Tibial nerve (tissue), 3 donors: ENCODE measurements around the gene FAM162A.
A peak's percentile ranks its signal among the peaks of the same experiment; 100 is the strongest.

Experiments
- POLR2A ChIP-seq, 2 donors: fragments of 450-650 bp; IDR thresholded peaks; one replicate each; pipeline ENCODE4 v1.6.1; 2017; ENCODE audit warnings: antibody characterized with exemption in 2 of 2, mild to moderate bottlenecking in 2 of 2, moderate library complexity in 2 of 2
- TF ChIP-seq, protein P1 (sequence below), 5 experiments: fragments of 200-600 bp in 3 of 5; fragments of 450-650 bp in 2 of 5; sonication (generic) in 3 of 5; IDR thresholded peaks; one replicate each; pipeline ENCODE4 v1.5.1; 2016 to 2019; ENCODE audit warnings: antibody characterized with exemption in 5 of 5, mild to moderate bottlenecking in 3 of 5, moderate library complexity in 2 of 5

GRCh38 chr3:122382888-122383666, 905 bp upstream of the FAM162A start, which contains the start of gene MIX23:
- TF ChIP-seq, protein P1, sequence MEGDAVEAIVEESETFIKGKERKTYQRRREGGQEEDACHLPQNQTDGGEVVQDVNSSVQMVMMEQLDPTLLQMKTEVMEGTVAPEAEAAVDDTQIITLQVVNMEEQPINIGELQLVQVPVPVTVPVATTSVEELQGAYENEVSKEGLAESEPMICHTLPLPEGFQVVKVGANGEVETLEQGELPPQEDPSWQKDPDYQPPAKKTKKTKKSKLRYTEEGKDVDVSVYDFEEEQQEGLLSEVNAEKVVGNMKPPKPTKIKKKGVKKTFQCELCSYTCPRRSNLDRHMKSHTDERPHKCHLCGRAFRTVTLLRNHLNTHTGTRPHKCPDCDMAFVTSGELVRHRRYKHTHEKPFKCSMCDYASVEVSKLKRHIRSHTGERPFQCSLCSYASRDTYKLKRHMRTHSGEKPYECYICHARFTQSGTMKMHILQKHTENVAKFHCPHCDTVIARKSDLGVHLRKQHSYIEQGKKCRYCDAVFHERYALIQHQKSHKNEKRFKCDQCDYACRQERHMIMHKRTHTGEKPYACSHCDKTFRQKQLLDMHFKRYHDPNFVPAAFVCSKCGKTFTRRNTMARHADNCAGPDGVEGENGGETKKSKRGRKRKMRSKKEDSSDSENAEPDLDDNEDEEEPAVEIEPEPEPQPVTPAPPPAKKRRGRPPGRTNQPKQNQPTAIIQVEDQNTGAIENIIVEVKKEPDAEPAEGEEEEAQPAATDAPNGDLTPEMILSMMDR (IDR thresholded peaks at IDR 0.05), result peak in 2 of 5 experiments; percentile 6 to 23
- TF ChIP-seq POLR2A (IDR thresholded peaks at IDR 0.05), result peak in 1 of 2 donors; percentile 46
